Activated naive CD8-positive, alpha-beta T cell treated with anti-CD3 and anti-CD28 coated beads, Interleukin-2, amount 10 ng/mL, durations not matched to agents 7 days and 5 days (primary cell): Measurements from ENCODE around the gene NUDT2. TPM values are rescaled to one million over a fixed set of nuclear protein-coding genes. Genes with fewer than 3 reads are reported as not detected.

Source experiments
- ATAC-seq: fragments of 150-1000 bp; cut with Tn5 transposase; one replicate; pipeline ENCODE4 v1.10.0; 2021; ENCODE audit warnings: low read depth, moderate library complexity
- POLR2A ChIA-PET: fragments of 350-600 bp; sonication (Branson Sonifier 250); formaldehyde crosslinking; loops from one replicate; lab custom pipeline; 2021; ENCODE audit warnings: antibody characterized with exemption; lab: Charles Lee
- DNase-seq: peaks from one replicate; pipeline ENCODE4 v3.0.0; 2021
- H3K27ac Mint-ChIP-seq: one replicate; pipeline ENCODE4 v1.8.0; 2022; ENCODE audit warnings: mild to moderate bottlenecking, mixed read lengths
- H3K27me3 Mint-ChIP-seq: one replicate; pipeline ENCODE4 v1.8.0; 2022; ENCODE audit warnings: mild to moderate bottlenecking, moderate library complexity, mixed read lengths
- H3K36me3 Mint-ChIP-seq: one replicate; pipeline ENCODE4 v1.8.0; 2021; ENCODE audit warnings: mild to moderate bottlenecking, mixed read lengths
- H3K4me1 Mint-ChIP-seq: one replicate; pipeline ENCODE4 v1.8.0; 2021; ENCODE audit warnings: mixed read lengths
- H3K4me3 Mint-ChIP-seq: one replicate; pipeline ENCODE4 v1.8.0; 2022; ENCODE audit warnings: mild to moderate bottlenecking, moderate library complexity, mixed read lengths
- H3K9me3 Mint-ChIP-seq: one replicate; pipeline ENCODE4 v1.8.0; 2021; ENCODE audit warnings: mixed read lengths
- total RNA-seq, 2 experiments: library from RNA; stranded (reverse); gene quantifications; one replicate each; pipeline ENCODE4 v1.2.3, GENCODE V29; 2021

The NUDT2 gene
- total RNA-seq, 2 experiments from 2014 or later = 22.8 to 26.3 TPM

- Mint-ChIP-seq H3K9me3 (no peaks in the 10 kb centered on the region), H3K27me3 (peaks cover 11% of the 10 kb centered on the region), H3K27ac (no peak overlapping the region), H3K4me1 (peaks cover 8% of the 10 kb centered on the region), H3K4me3 (no peak overlapping the region), H3K36me3 (no peaks in the 10 kb centered on the region)
- DNase-seq (no peak), ATAC-seq (no peak)
- POLR2A ChIA-PET = interaction anchor here (0.7 kb wide), 1 partner anchor 170 kb away, joined by 6 read pairs; no protein-coding TSS in a partner anchor
Measured at GRCh38 chr9:34385561-34386230, 56.3 kb downstream of the NUDT2 start.

DNA sequence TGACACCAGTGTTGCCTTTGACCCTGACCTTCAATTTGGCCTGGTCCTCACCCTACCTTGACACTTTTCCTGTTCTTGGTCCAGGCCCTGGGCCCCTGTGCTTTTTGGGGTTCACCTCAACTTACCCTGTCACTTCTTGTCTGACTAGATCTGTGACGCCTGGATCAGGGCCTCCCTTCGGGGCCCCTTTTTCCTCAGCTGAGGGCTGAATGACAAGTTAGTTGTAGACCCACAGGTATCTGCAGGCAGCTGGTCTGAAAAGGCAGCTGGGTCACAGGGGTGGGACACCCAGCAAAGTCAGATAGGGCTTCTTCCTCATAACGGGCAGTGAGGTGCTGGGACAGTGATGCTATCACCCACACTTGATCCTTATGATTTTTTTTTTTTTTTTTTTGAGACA lies 57.3 kb downstream of the NUDT2 start:
- H3K4me1 Mint-ChIP-seq = peaks cover 4% of the 10 kb centered on the region
- ATAC-seq (no peak), DNase-seq (no peak)
- POLR2A ChIA-PET = no interaction called here
- H3K27ac Mint-ChIP-seq = no peak overlapping the region
- H3K27me3 Mint-ChIP-seq = peaks cover 13% of the 10 kb centered on the region
- H3K9me3 Mint-ChIP-seq = no peaks in the 10 kb centered on the region
- H3K4me3 Mint-ChIP-seq = no peak overlapping the region
- H3K36me3 Mint-ChIP-seq = no peaks in the 10 kb centered on the region

DNA sequence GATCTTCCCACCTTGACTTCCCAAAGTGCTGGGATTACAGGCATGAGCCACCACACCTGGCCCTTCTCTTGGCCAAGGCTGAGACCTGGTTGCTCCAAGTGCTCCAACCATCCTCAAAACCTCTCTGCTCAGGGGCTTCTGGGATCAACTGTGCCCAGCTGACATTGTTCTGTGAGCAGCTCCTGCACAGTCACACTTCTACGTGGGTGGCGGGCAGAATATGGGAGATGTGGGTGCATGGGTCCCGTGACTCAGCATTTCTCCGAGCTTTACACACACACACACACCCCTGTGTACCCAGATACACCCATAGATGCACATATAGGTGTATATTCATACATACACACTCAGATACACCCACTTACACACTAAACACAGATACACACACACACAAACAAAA lies 57.9 kb downstream of the NUDT2 start:
- POLR2A ChIA-PET = no interaction called here
- Mint-ChIP-seq H3K27me3 (peaks cover 14% of the 10 kb centered on the region), H3K36me3 (no peaks in the 10 kb centered on the region), H3K4me1 (peaks cover 7% of the 10 kb centered on the region), H3K27ac (no peak overlapping the region), H3K4me3 (no peak overlapping the region), H3K9me3 (no peaks in the 10 kb centered on the region)
- ATAC-seq = no peak
- no peak for DNase-seq

- Mint-ChIP-seq H3K27ac (no peak overlapping the region), H3K4me3 (no peak overlapping the region), H3K9me3 (no peaks in the 10 kb centered on the region), H3K4me1 (peaks cover 4% of the 10 kb centered on the region), H3K27me3 (peaks cover 19% of the 10 kb centered on the region), H3K36me3 (no peaks in the 10 kb centered on the region)
- POLR2A ChIA-PET = no interaction called here
- no peak for ATAC-seq
- DNase-seq = no peak
Measured at GRCh38 chr9:34392511-34392910, 63.1 kb downstream of the NUDT2 start.

Other genes starting within 250 kb of the NUDT2 start
- 10 to 100 TPM; 35.8 to 41.6 TPM for gene DCAF12, start 202.9 kb upstream of the NUDT2 start, total RNA-seq
- gene UBAP1, start 150.5 kb upstream of the NUDT2 start, total RNA-seq = 10 to 100 TPM; 36.3 to 36.5 TPM
- gene KIF24, start 301 bp upstream of the NUDT2 start, total RNA-seq = 1 to 10 TPM; 6.6 to 7.5 TPM
- 1 to 10 TPM; 4.7 to 5.5 TPM for gene MYORG, start 47.3 kb downstream of the NUDT2 start, total RNA-seq
- gene FAM219A, start 129.0 kb downstream of the NUDT2 start, total RNA-seq = 10 to 100 TPM; 11.7 to 13.4 TPM
- gene DNAI1, start 129.2 kb downstream of the NUDT2 start, total RNA-seq = not detected
- not detected for gene ENHO, start 193.4 kb downstream of the NUDT2 start, total RNA-seq